GM12892 (cell line): ENCODE measurements around the gene MYBPC2.

Experiments
- DNase-seq: peaks from one replicate; pipeline ENCODE4 v3.0.0; 2011; ENCODE audit not compliant: insufficient read length
- FAIRE-seq: peaks from 2 replicates; lab custom pipeline; 2011; peaks lifted over from hg19 to GRCh38; lab: Jason Lieb, UNC
- POLR2A ChIP-seq: IDR thresholded peaks from 2 replicates; pipeline ENCODE4 v1.6.1; 2011; ENCODE audit warnings: low read depth, low read length, control low read depth
- POLR2AphosphoS5 ChIP-seq: IDR thresholded peaks from 2 replicates; pipeline ENCODE4 v1.6.1; 2011; ENCODE audit warnings: low read depth, low read length, control low read depth
- TAF1 ChIP-seq: IDR thresholded peaks from 2 replicates; pipeline ENCODE4 v1.6.1; 2011; ENCODE audit warnings: low read depth, mild to moderate bottlenecking, control low read depth, low read length, borderline replicate concordance

Gene MYBPC2

GRCh38 chr19:50507376-50507775 is 74.7 kb downstream of the MYBPC2 start:
- FAIRE-seq = no peak

GRCh38 chr19:50508843-50509190 is 76.1 kb downstream of the MYBPC2 start:
- no peak for DNase-seq
- FAIRE-seq = no peak

More at GRCh38 chr19:50507376-50507775, 74.7 kb downstream of the MYBPC2 start:
- TF ChIP-seq POLR2AphosphoS5 (no peak), POLR2A (no peak), TAF1 (no peak)
- no peak for DNase-seq

GRCh38 chr19:50509366-50509765 is 76.7 kb downstream of the MYBPC2 start:
- DNase-seq = no peak
- FAIRE-seq = no peak
- TF ChIP-seq POLR2A = no peak
- no peak for TF ChIP-seq POLR2AphosphoS5
- no peak for TF ChIP-seq TAF1

More at GRCh38 chr19:50508843-50509190, 76.1 kb downstream of the MYBPC2 start:
- no peak for TF ChIP-seq POLR2AphosphoS5

- DNase-seq (no peak), FAIRE-seq (peak; percentile 46)
- TF ChIP-seq POLR2AphosphoS5 (no peak), POLR2A (no peak), TAF1 (no peak)
Observed at GRCh38 chr19:50510121-50510670, 77.5 kb downstream of the MYBPC2 start.

GRCh38 chr19:50510700-50511068 is 78.0 kb downstream of the MYBPC2 start:
- TF ChIP-seq POLR2A = no peak
- no peak for TF ChIP-seq POLR2AphosphoS5
- TF ChIP-seq TAF1 = no peak
- DNase-seq (no peak), FAIRE-seq (no peak)

- no peak for TF ChIP-seq TAF1
- TF ChIP-seq POLR2A = peak; percentile 50; the same call in 1 of the 2 replicates
- no peak for TF ChIP-seq POLR2AphosphoS5
- peak; percentile 99 for DNase-seq
- FAIRE-seq = peak; percentile 99
Observed at GRCh38 chr19:50511069-50511822, 78.6 kb downstream of the MYBPC2 start, which contains the start of gene JOSD2. TSS of gene JOSD2 (minus strand) at chr19:50511191. CDS start at chr19:50510431, 760 bp downstream.

- no peak for FAIRE-seq
- no peak for DNase-seq
- TF ChIP-seq TAF1 (no peak), POLR2AphosphoS5 (no peak), POLR2A (no peak)
Observed at GRCh38 chr19:50512112-50512998, 79.7 kb downstream of the MYBPC2 start.

GRCh38 chr19:50512999-50513745 is 80.5 kb downstream of the MYBPC2 start:
- DNase-seq (no peak), FAIRE-seq (no peak)
- TF ChIP-seq POLR2AphosphoS5 (no peak), TAF1 (no peak), POLR2A (no peak)

- no peak for TF ChIP-seq POLR2AphosphoS5
- no peak for TF ChIP-seq TAF1
- no peak for TF ChIP-seq POLR2A
- DNase-seq (no peak), FAIRE-seq (no peak)
Observed at GRCh38 chr19:50513746-50514345, 81.2 kb downstream of the MYBPC2 start, which contains the start of gene ASPDH. TSS of gene ASPDH (minus strand) at chr19:50513913. CDS start at chr19:50513823, 90 bp downstream.
